Mucosa of stomach (tissue), 1 donor: ENCODE measurements around the gene AUNIP.

Experiments
- H3K27me3 ChIP-seq: one replicate; pipeline ENCODE4 v1.7.0; 2013; ENCODE audit warnings: mild to moderate bottlenecking, low read length; ENCODE audit not compliant: control insufficient read depth, insufficient read depth
- H3K36me3 ChIP-seq: one replicate; pipeline ENCODE4 v1.7.0; 2013; ENCODE audit warnings: low read length; ENCODE audit not compliant: control insufficient read depth, insufficient read depth
- H3K4me1 ChIP-seq: one replicate; pipeline ENCODE4 v1.7.0; 2013; ENCODE audit warnings: mild to moderate bottlenecking, low read length; ENCODE audit not compliant: control insufficient read depth, insufficient read depth
- H3K4me3 ChIP-seq: one replicate; pipeline ENCODE4 v1.7.0; 2013; ENCODE audit warnings: low read length
- H3K9ac ChIP-seq: one replicate; pipeline ENCODE4 v1.7.0; 2013; ENCODE audit warnings: mild to moderate bottlenecking, low read length, moderate library complexity
- H3K9me3 ChIP-seq: one replicate; pipeline ENCODE4 v1.7.0; 2013; ENCODE audit warnings: mild to moderate bottlenecking, low read length, moderate library complexity; ENCODE audit not compliant: control insufficient read depth
- donor health status: Pancreatic carcinoma.

AUNIP gene

GRCh38 chr1:25809283-25809926 lies 49.9 kb downstream of the AUNIP start:
- no peaks in the 10 kb centered on the region for H3K36me3 ChIP-seq
- no peaks in the 10 kb centered on the region for H3K4me1 ChIP-seq
- no peak overlapping the region for H3K4me3 ChIP-seq
- H3K27me3 ChIP-seq = no peaks in the 10 kb centered on the region
- H3K9me3 ChIP-seq = no peaks in the 10 kb centered on the region
- no peak overlapping the region for H3K9ac ChIP-seq

GRCh38 chr1:25808481-25809244 lies 50.6 kb downstream of the AUNIP start:
- Histone ChIP-seq H3K9me3 (no peaks in the 10 kb centered on the region), H3K4me3 (no peak overlapping the region), H3K9ac (no peak overlapping the region), H3K4me1 (no peaks in the 10 kb centered on the region), H3K36me3 (no peaks in the 10 kb centered on the region), H3K27me3 (no peaks in the 10 kb centered on the region)

GRCh38 chr1:25807480-25808390 lies 51.5 kb downstream of the AUNIP start:
- H3K4me3 ChIP-seq = no peak overlapping the region
- H3K27me3 ChIP-seq = no peaks in the 10 kb centered on the region
- H3K36me3 ChIP-seq = no peaks in the 10 kb centered on the region
- H3K9ac ChIP-seq = no peak overlapping the region
- H3K9me3 ChIP-seq = no peaks in the 10 kb centered on the region
- H3K4me1 ChIP-seq = no peaks in the 10 kb centered on the region

- no peaks in the 10 kb centered on the region for H3K4me1 ChIP-seq
- H3K36me3 ChIP-seq = no peaks in the 10 kb centered on the region
- H3K4me3 ChIP-seq = no peak overlapping the region
- no peak overlapping the region for H3K9ac ChIP-seq
- H3K27me3 ChIP-seq = no peaks in the 10 kb centered on the region
- H3K9me3 ChIP-seq = no peaks in the 10 kb centered on the region
These were observed 52.8 kb downstream of the AUNIP start for GRCh38 chr1:25806418-25806817.

DNA sequence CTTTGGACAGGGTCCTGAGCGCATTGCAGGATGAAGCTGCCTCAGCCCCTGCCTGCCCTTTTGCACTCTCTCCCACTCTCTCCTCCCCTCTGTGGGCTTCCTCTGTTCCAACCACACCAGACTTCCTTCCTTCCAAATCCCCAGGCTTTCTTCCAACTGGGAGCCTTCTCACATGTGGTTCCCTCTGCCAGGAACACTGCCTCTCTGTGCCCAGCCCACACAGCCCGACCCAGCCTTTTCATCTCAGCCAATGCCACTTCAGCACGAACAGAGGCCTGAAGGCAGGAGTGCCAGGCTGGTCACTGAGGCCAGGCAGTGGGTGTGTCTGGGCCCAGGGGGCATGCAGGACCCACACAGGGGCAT lies 53.4 kb downstream of the AUNIP start:
- H3K4me1 ChIP-seq = peaks cover 5% of the 10 kb centered on the region
- H3K9ac ChIP-seq = no peak overlapping the region
- no peaks in the 10 kb centered on the region for H3K36me3 ChIP-seq
- H3K9me3 ChIP-seq = no peaks in the 10 kb centered on the region
- no peak overlapping the region for H3K4me3 ChIP-seq
- no peaks in the 10 kb centered on the region for H3K27me3 ChIP-seq

DNA sequence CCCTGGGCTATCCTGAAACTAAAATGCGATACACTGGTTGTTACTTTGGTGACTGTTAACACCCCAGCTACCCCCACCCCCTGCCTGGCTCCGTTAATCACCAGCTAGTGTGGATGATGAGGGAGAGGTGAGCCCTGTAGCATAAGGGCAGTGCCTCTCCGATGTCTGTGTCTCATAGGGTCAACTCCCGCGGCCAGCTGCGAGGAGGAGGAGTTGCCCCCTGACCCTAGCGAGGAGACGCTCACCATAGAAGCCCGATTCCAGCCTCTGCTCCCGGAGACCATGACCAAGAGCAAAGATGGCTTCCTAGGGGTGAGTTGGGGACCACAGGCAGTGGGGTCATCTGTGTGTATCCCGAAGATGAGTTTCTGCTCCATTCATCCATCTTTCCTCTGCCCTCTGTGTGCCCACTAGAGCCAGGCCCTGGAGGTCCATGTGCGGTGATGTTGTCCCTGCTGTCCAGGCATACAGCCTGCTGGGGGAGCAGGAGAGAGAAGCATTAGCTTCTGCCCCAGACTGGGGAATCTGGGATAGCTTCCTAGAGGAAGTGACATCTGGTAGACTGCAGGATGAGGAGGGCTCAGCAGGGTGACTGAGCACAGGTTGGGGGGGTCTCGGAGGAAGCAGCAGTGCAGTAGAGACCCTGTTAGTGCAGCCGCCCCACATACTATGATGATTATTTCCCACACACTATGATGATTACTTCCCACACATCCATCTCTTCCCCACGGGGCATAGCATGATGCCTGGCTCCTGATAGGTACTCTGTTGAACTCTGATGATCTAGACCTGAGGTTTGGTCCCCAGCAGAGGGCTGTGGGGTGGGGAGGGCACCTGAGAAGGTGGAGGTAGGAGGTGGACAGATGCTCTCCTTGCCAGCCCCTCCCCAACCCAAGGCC lies 54.0 kb downstream of the AUNIP start:
- no peak overlapping the region for H3K9ac ChIP-seq
- H3K4me1 ChIP-seq = peaks cover 7% of the 10 kb centered on the region

GRCh38 chr1:25804244-25804963 lies 54.9 kb downstream of the AUNIP start:
- H3K4me3 ChIP-seq = no peak overlapping the region
- H3K9me3 ChIP-seq = no peaks in the 10 kb centered on the region
- H3K27me3 ChIP-seq = no peaks in the 10 kb centered on the region
- H3K4me1 ChIP-seq = peaks cover 10% of the 10 kb centered on the region
- H3K9ac ChIP-seq = no peak overlapping the region
- no peaks in the 10 kb centered on the region for H3K36me3 ChIP-seq

More for the DNA sequence above, 54.0 kb downstream of the AUNIP start:
- H3K9me3 ChIP-seq = no peaks in the 10 kb centered on the region
- no peak overlapping the region for H3K4me3 ChIP-seq
- no peaks in the 10 kb centered on the region for H3K36me3 ChIP-seq
- H3K27me3 ChIP-seq = no peaks in the 10 kb centered on the region

- H3K9me3 ChIP-seq = no peaks in the 10 kb centered on the region
- peaks cover 13% of the 10 kb centered on the region for H3K4me1 ChIP-seq
- H3K9ac ChIP-seq = no peak overlapping the region
- H3K36me3 ChIP-seq = no peaks in the 10 kb centered on the region
- H3K27me3 ChIP-seq = no peaks in the 10 kb centered on the region
- no peak overlapping the region for H3K4me3 ChIP-seq
These were observed 55.9 kb downstream of the AUNIP start for GRCh38 chr1:25803368-25803767.

DNA sequence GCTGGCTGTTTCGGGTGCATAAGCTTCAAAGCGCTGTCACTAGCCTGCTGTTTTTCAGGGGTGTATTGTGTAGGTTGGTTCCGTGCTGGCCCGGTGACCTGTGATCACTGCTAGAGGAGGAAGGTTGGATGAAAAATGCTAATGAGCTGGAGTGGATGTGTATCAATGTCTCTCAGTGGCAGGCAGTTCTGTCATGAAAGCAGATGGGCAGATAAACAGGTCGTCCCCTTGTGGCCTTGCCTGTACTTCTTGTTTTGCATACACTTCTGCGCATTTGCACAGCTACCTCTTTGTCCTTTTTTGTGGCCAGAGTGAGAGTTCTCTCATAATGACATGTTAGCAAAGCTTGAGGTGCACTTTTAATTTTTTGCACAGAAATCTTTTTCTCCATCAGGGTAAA lies 56.3 kb downstream of the AUNIP start:
- H3K9ac ChIP-seq = no peak overlapping the region
- peaks cover 13% of the 10 kb centered on the region for H3K4me1 ChIP-seq

DNA sequence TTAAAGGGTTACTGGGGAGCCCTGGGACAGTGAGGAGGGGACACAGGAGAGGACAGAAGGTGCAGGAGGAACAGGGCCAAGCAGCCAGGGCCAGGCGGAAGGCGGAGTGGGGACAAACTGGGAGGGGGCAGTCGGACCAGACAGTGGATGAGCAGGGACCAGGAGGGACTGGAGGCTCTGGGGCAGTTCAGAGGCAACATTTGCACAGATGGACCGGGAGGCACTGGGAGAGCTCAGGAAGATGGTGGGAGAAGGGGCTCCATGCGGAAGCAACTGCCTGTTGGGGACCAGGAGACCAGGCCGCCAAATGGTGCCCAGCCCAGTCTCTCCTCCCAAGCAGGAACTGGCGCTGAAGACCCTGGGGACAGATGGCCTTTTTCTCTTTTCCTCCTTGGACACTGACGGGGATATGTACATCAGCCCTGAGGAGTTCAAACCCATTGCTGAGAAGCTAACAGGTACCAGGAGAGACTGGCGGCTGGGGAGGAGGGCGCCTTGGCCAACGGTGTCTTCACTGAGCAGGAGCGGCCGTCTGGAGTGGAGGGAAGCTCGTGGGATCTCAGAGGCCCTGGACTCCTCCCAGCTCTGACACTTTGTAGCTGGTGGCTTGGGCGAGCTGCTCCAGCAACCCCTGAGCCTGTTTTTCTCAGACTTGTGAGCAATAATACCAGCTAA lies 58.4 kb downstream of the AUNIP start:
- Histone ChIP-seq H3K4me3 (no peak overlapping the region), H3K9ac (peak overlapping the region; percentile 81), H3K9me3 (no peaks in the 10 kb centered on the region), H3K27me3 (no peaks in the 10 kb centered on the region), H3K4me1 (peaks cover 27% of the 10 kb centered on the region), H3K36me3 (no peaks in the 10 kb centered on the region)

More for the DNA sequence above, 56.3 kb downstream of the AUNIP start:
- H3K9me3 ChIP-seq = no peaks in the 10 kb centered on the region
- H3K4me3 ChIP-seq = no peak overlapping the region
- no peaks in the 10 kb centered on the region for H3K27me3 ChIP-seq
- no peaks in the 10 kb centered on the region for H3K36me3 ChIP-seq
